T-helper 22 cell (primary cell): ENCODE measurements around the gene VWA5B1.
"Not testable (repeated sequence)": the region's sequence is repeated elsewhere in the genome, so short reads cannot be mapped to it uniquely, and the experiment has no call there.

Experiments
- DNase-seq: peaks from one replicate; pipeline ENCODE4 v3.0.0-alpha.2; 2020; ENCODE audit warnings: low read depth

Gene VWA5B1

GRCh38 chr1:20279509-20279908, 11.2 kb upstream of the VWA5B1 start:
- no peak for DNase-seq

GRCh38 chr1:20280341-20280740, 10.3 kb upstream of the VWA5B1 start:
- DNase-seq: no peak

- DNase-seq: no peak
These were observed 9.8 kb upstream of the VWA5B1 start for GRCh38 chr1:20280906-20281305.

- no peak for DNase-seq
These were observed 8.9 kb upstream of the VWA5B1 start for GRCh38 chr1:20281801-20282200.

DNA sequence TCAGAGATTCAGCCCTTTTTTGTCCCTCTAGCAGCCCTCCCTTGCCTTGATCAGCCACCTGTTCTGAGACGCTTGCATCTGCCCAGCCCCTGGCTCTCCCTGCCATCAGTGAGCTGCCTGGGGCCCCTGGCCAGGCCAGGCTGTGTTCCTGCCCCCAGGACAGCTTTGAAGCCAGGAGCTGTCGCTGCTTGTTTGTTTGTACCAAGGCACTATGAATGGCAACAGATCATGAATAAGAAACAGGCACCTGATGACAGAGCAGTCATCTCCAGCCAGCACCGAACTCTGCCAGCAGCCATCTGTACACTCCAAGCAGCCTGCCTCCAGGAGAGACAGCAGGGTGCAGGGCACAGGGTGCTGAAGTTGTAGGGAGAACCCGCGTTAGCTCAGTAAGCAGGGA, 8.1 kb upstream of the VWA5B1 start:
- no peak for DNase-seq

- no peak for DNase-seq
These were observed 6.6 kb upstream of the VWA5B1 start for GRCh38 chr1:20284046-20284445.

DNA sequence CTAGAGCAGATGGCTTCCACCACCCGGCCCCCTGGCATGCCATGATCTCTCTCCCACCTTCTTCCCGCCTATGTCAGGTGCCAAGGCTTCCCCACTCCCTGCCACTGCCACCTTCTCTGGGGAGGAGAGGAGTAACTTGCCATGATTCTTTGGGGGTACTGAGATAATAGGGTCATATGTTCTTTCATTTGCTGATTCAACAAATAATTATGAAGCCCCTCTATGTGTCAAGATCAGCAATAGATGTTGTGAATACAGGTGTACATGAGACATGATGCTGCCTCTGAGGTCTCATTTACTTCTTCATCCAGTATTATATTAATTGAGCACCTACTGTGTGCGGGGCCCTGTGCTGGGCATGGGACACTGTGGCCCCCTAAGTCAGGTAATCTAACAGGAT, 6.0 kb upstream of the VWA5B1 start:
- no peak for DNase-seq

- DNase-seq: no peak
These were observed 5.2 kb upstream of the VWA5B1 start for GRCh38 chr1:20285510-20285909.

GRCh38 chr1:20287696-20288095, 3.0 kb upstream of the VWA5B1 start:
- DNase-seq: not testable (repeated sequence)

DNA sequence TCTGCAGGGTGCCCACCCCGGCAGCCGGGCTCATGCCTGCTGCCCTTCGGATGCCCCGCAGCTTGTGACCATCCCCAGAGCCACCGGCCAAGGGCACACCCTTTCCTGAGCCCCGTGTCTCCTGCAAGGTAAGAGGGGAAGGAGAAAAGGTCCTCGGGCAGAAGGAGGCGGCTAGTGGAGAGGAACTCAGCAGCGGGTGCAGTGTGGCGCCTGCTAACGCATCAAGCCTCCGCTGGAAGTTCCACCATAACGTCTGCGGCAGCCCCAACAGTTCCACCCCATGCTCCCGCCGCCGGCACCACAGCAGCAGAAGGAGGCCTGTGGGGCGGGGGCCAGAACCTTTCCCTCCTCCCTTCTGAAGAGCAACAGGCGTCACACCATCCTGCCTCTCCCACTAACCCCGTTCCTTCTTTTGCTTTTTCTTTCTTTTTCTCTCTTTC, 990 bp downstream of the VWA5B1 start:
- no peak for DNase-seq

DNA sequence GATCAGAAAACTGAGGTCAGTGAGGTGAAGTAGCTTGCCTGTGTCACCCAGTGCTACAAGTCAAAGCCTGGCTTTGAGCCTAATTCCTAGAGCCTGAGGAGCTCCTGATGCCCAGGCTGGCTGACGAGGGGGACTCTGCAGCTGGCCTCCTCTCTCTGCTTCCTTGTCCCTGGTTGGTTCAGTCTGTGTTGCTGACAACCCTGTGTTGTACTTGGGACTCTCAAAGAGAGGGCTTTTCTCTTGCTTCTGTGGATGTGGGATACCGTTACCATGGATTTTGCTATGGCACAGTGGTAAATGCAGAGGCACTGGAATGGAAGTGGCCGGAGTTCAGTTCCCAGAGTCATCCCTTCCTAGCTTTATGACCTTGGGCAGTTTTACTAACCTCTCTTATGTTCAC, 8.0 kb downstream of the VWA5B1 start:
- DNase-seq: no peak

GRCh38 chr1:20301463-20302107, 10.9 kb downstream of the VWA5B1 start:
- no peak for DNase-seq

DNA sequence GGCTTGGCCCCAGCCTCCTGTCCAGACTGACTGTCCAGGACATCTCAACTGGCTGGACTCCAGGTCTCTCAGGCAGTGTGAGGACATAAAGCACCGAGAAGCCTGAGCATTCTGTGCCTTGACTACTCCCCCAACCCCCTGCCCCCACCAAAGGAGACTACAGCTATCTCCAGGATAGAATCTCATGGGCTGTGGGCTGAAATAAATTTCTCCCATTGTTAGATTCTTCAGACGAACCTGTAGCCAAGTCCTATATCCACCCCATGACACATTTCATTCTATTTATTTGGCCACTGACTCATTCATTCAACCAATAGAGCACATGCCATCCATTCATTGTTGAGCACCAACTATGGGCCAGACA, 11.4 kb downstream of the VWA5B1 start:
- no peak for DNase-seq

GRCh38 chr1:20307026-20307425, 16.4 kb downstream of the VWA5B1 start:
- no peak for DNase-seq

- DNase-seq: no peak
These were observed 17.9 kb downstream of the VWA5B1 start for GRCh38 chr1:20308569-20308968.

- no peak for DNase-seq
These were observed 20.6 kb downstream of the VWA5B1 start for GRCh38 chr1:20311289-20311688.

DNA sequence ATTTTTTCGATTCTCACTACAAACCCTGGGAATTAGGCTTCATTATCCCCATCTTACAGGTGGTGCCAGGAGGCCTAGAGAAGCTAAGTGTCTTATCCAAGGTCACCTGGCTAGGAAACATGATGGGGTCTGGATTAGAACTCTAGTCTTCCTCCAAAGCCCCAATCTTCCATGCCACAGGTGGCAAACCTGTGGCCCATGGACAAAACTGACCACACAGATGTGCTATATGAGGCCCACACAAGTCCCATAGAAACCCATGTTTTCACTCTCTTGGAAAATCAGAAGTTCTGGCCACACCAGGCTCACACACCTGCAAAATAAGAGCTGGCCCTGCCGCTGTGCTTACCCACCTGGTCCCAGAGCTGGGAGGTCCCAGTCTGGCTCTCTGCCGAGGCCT, 21.6 kb downstream of the VWA5B1 start:
- no peak for DNase-seq

- no peak for DNase-seq
These were observed 22.1 kb downstream of the VWA5B1 start for GRCh38 chr1:20312818-20313217.

GRCh38 chr1:20317471-20317870, 26.8 kb downstream of the VWA5B1 start:
- DNase-seq: no peak

DNA sequence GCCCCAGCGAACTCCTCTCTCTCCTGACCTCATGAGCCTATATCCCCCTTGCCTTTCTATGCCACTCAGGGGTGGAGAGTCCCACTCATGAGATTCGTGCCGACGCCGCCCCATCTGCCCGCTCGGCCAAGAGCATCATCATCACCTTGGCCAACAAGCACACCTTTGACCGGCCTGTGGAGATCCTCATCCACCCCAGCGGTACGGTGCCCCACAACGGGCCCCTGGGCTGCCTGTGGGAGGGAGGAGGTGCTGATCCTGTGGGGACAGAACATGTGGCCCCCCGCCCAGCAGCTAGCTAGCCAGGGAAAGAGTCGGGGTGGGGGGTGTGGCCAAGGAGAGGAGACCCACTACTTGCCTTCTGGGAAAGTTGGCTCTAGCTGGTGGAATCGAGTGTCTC, 27.8 kb downstream of the VWA5B1 start:
- no peak for DNase-seq

- DNase-seq: no peak
These were observed 28.3 kb downstream of the VWA5B1 start for GRCh38 chr1:20318971-20319370.

- DNase-seq: no peak
These were observed 29.0 kb downstream of the VWA5B1 start for GRCh38 chr1:20319456-20320220.

GRCh38 chr1:20320704-20321103, 30.0 kb downstream of the VWA5B1 start:
- no peak for DNase-seq

DNA sequence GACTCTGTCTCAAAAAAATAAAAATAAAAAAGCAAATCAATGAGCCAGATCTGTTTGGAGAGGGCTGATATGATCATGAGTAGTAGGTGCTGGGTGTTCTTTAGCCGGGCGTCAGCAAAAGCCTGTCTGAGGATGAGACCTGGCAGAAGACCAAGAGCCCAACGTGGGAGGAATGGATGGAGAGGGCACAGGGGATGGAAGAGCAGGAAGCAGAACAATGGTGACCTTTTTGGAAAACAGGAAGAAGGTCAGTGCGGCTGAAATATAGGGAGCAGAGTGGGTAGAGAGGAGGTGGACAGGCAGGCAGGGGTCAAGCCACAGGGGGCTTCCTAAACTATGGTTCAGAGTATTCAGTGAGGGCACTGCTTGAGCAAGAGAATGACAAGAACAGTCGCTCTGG, 30.9 kb downstream of the VWA5B1 start:
- DNase-seq: no peak
